Rectal smooth muscle tissue (tissue), 1 donor: Measurements from ENCODE around the gene GCN1.

Source experiments
- H3K27ac ChIP-seq: one replicate; pipeline ENCODE4 v1.7.0; 2013; ENCODE audit warnings: low read depth, low read length, inconsistent platforms
- H3K27me3 ChIP-seq: one replicate; pipeline ENCODE4 v1.7.0; 2013; ENCODE audit warnings: low read length; ENCODE audit not compliant: control insufficient read depth, insufficient read depth
- H3K36me3 ChIP-seq: one replicate; pipeline ENCODE4 v1.7.0; 2013; ENCODE audit warnings: low read length; ENCODE audit not compliant: control insufficient read depth, insufficient read depth
- H3K4me1 ChIP-seq: one replicate; pipeline ENCODE4 v1.7.0; 2013; ENCODE audit warnings: low read length; ENCODE audit not compliant: control insufficient read depth, insufficient read depth
- H3K4me3 ChIP-seq: one replicate; pipeline ENCODE4 v1.7.0; 2013; ENCODE audit warnings: low read length
- H3K9ac ChIP-seq: one replicate; pipeline ENCODE4 v1.7.0; 2013; ENCODE audit warnings: low read length

Gene GCN1

GRCh38 chr12:120227233-120228040 lies 32.9 kb upstream of the GCN1 start:
- H3K4me3 ChIP-seq = no peak overlapping the region
- no peak overlapping the region for H3K9ac ChIP-seq
- H3K27ac ChIP-seq = no peak overlapping the region
- H3K36me3 ChIP-seq = peaks cover 11% of the 10 kb centered on the region
- H3K27me3 ChIP-seq = no peaks in the 10 kb centered on the region
- H3K4me1 ChIP-seq = peaks cover 55% of the 10 kb centered on the region

DNA sequence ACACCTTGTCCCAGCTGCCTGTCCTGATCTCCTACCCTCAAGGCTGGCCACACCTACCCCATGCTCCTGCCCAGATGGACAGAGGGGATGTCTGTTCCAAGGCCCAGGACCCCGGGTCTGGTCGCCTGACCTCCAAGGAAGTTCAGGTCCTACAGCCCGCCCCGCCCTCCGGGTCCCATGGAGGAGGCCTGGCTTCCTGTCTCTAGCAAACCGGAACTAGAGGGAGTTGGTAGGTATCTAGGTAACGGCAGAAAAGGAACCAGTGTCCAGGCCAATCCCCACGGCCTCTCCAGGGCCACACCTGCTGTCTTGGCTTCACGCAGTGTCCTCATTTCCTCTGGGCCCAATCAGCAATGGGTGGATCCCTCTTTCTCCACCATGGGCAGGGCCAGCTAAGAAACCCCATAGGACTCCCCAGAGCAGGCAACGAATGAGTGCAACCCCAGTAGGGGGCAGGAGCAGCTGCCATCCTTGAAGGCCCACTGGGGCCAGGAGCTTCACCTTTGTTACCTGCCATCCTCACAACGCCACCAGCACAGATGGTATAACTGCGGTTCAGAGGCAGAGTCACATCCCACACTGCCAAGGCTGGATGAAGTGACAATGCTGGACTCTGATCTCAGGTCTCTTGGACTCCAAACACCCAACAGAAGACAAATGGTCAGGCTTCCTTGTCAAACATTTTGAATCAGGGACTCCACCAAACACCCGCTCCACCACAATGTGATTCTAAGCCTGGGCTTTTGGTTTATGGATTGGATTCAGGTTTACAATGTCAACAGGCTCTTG lies 31.5 kb upstream of the GCN1 start:
- H3K36me3 ChIP-seq = peaks cover 23% of the 10 kb centered on the region
- H3K9ac ChIP-seq = peak overlapping the region; percentile 66
- peaks cover 41% of the 10 kb centered on the region for H3K4me1 ChIP-seq
- H3K27me3 ChIP-seq = no peaks in the 10 kb centered on the region
- H3K27ac ChIP-seq = peak overlapping the region; percentile 65
- H3K4me3 ChIP-seq = peak overlapping the region; percentile 57

- H3K4me1 ChIP-seq = peaks cover 33% of the 10 kb centered on the region
- H3K36me3 ChIP-seq = peaks cover 32% of the 10 kb centered on the region
- H3K4me3 ChIP-seq = peak overlapping the region; percentile 57
- H3K27me3 ChIP-seq = no peaks in the 10 kb centered on the region
- H3K27ac ChIP-seq = peak overlapping the region; percentile 65
- H3K9ac ChIP-seq = peak overlapping the region; percentile 66
Measured at GRCh38 chr12:120225200-120225558, 30.7 kb upstream of the GCN1 start.

DNA sequence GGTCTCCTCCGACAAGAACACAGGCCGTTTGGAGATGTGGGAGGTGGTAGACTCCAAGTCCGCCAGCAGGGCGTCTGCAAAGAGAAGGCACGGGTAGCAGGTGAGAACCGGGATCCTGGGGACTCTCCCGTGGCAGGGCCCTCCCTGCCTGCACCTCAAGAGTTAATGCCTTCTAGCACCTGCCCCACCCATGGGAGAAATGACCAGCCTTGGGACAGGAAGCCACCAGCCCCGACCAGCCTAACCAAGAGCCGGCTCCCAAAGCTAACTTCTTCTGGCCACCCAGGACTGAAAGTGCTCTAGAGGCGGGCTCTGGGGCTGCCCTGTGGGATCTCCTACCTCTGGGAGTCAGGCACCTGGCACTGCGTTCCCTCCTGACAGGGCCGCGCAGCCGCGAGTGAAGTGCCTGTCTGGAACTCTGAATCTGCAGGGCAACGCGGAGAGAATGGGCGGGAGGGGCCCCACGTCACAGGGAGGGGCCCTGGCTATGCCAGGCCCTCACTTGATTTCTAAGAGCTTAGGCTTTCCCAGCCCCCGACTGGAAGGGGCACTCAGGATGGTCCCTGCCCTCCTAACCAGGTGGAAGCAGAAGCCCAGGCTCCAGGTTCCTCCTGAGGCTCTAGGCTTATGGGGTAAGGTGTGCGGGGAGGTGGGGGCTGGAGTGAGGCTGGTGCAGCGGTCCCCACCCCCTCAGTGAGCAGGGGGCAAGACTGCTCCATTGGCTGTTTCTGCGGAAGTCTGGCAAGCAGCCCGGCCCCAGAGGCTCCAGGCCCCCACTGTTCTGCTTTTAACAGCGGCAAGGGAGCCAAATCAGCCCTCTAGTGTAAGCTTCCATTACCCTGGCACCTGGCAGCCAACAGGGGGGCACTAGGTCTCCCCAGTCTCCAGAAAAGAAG lies 30.0 kb upstream of the GCN1 start:
- H3K9ac ChIP-seq = no peak overlapping the region
- peaks cover 38% of the 10 kb centered on the region for H3K36me3 ChIP-seq

GRCh38 chr12:120223458-120224303 lies 29.2 kb upstream of the GCN1 start:
- H3K4me3 ChIP-seq = peak overlapping the region; percentile 57
- H3K27ac ChIP-seq = peak overlapping the region; percentile 34
- H3K27me3 ChIP-seq = no peaks in the 10 kb centered on the region
- peaks cover 18% of the 10 kb centered on the region for H3K4me1 ChIP-seq
- peaks cover 43% of the 10 kb centered on the region for H3K36me3 ChIP-seq
- H3K9ac ChIP-seq = no peak overlapping the region

More for the DNA sequence above, 30.0 kb upstream of the GCN1 start:
- Histone ChIP-seq H3K4me3 (peak overlapping the region; percentile 57), H3K27ac (peak overlapping the region; percentile 65), H3K4me1 (peaks cover 27% of the 10 kb centered on the region), H3K27me3 (no peaks in the 10 kb centered on the region)

DNA sequence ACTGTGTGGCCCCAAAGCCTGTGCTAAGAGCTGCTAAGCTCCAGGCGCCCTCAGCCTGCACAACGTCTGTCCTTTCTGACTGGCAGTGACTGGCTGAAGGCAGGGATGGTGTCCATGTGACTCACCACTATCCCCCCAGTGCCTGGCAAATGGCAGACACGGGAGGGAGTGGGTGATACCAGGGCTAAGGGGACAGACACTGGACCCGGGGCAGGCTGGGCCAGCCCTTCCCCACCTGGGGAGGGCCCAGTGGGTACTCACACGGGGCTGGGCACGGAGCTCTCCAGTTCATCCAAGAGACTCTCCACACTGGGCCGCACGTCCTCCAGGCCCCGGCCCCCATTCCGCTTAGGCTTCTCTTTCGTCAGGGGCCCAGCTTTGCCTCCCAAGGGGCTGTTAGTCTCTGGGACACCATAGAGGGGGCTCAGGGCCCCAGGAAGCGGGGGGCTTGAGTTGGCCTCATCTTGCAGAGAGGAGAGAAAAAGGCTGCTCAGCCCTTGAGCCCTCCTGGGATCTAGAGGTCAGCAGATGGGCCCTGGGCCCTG lies 27.8 kb upstream of the GCN1 start:
- no peaks in the 10 kb centered on the region for H3K27me3 ChIP-seq
- no peak overlapping the region for H3K4me3 ChIP-seq
- peaks cover 11% of the 10 kb centered on the region for H3K4me1 ChIP-seq
- H3K9ac ChIP-seq = no peak overlapping the region
- no peak overlapping the region for H3K27ac ChIP-seq
- H3K36me3 ChIP-seq = peaks cover 45% of the 10 kb centered on the region

DNA sequence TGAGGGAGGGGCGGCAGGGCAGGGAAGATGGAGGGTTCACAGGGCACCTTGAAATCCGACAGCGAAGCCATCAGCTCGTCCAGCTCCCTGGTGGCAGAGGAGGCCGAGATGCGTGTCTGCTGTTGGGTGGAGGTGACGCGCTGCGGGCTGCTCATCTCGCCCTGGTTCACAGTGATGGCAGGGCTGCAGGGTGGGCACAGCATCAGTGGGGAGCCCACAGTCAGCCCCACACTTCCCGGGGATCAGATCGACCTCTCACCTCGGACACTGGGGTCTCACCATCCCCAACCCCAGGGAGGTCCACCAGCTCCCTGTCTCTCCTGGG lies 27.0 kb upstream of the GCN1 start:
- H3K27me3 ChIP-seq = no peaks in the 10 kb centered on the region
- peaks cover 11% of the 10 kb centered on the region for H3K4me1 ChIP-seq
- no peak overlapping the region for H3K4me3 ChIP-seq
- no peak overlapping the region for H3K9ac ChIP-seq
- peaks cover 45% of the 10 kb centered on the region for H3K36me3 ChIP-seq
- no peak overlapping the region for H3K27ac ChIP-seq

DNA sequence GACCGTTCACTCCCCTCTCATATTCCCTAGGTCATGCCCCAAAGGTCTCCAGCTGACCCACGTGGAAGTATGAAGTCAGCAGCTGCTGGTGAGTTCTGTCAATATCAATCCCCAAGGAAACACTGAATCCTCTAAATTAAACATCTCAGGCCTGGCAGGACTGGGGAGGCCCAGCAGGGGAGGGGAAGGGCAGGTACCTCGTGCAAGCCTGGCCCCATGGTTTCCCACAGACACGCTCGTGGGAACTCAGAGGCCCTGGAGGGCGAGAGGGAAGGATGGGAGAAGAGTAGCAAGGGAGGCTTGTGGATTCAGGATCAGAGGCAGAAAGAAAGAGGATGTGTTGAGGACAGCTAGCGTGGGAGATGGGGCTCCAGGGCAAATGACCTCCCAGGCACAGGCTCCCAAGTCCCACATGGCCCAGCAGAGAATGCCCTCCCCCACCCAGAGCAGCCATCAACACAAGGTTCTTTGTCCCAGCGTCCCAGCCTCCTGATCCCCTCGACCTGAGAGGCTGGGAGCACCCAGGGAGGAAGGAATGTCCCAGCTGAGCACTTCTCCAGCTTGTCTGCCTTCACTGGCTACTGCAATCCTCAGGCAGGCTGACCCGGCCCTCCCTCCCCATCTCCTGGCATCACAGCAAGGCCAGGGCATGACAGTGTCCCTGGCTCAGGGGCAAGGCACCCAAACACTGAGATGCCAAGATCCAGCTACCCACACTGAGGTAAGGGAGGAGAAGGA lies 26.5 kb upstream of the GCN1 start:
- Histone ChIP-seq H3K36me3 (peaks cover 45% of the 10 kb centered on the region), H3K27me3 (no peaks in the 10 kb centered on the region), H3K4me1 (peaks cover 11% of the 10 kb centered on the region), H3K4me3 (no peak overlapping the region), H3K27ac (no peak overlapping the region), H3K9ac (no peak overlapping the region)

- Histone ChIP-seq H3K4me1 (no peaks in the 10 kb centered on the region), H3K9ac (no peak overlapping the region), H3K36me3 (peaks cover 57% of the 10 kb centered on the region), H3K4me3 (no peak overlapping the region), H3K27ac (no peak overlapping the region), H3K27me3 (no peaks in the 10 kb centered on the region)
Measured at GRCh38 chr12:120218680-120219606, 24.4 kb upstream of the GCN1 start.

DNA sequence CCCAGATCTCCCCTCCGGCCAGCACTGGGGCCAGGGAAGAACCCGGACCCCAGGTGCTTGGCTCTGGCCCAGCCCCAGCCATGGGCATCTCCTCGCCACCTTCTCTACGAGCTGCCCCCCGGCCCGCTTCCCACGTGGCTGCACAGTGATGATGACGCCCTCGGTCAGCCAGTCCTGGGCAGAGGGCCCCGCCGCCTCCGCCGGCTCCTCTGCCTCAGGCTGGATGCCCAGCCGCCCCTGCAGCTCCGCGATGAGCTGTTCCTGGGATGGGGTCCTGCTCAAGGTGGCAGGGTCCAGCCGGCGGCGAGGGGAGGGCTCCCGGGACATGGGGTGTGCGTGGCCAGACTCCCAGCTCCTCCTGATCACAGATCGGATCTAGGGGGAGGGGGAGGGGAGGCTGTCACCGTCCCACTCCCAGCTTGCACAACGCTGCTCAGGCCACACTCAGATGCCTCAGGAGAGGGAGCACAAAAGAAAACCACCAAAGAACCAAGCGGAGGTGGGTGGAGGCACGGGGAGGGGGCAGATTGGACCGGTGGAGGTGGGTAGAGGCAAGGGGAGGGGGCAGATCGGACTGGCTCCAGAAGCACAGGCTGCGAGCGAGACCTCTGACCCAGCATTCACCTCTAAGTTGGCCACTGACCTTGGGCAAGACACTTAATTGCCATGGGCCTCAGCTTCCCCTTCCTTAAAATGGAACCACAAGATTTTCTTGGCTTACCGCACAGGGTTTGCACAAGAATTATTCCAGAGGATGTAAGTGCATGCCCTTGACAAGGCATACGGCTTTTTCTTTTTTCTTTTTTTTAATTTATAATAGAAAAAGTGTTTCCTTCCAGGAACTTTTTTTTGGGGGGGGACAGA lies 22.5 kb upstream of the GCN1 start:
- Histone ChIP-seq H3K36me3 (peaks cover 57% of the 10 kb centered on the region), H3K4me1 (no peaks in the 10 kb centered on the region), H3K27ac (no peak overlapping the region), H3K4me3 (no peak overlapping the region), H3K27me3 (no peaks in the 10 kb centered on the region), H3K9ac (no peak overlapping the region)
